K562 (cell line): ENCODE data around the gene S100P. TPM values are rescaled to one million over a fixed set of nuclear protein-coding genes. Genes with fewer than 3 reads are reported as not detected.
A peak's percentile ranks its signal among the peaks of the same experiment; 100 is the strongest.

Source experiments
- ATF6 ChIP-seq: sonication (generic); formaldehyde crosslinking; IDR thresholded peaks from 2 replicates; pipeline ENCODE4 v1.4.0; 2020; ENCODE audit warnings: mild to moderate bottlenecking, missing genetic modification reagents
- BRF1 ChIP-seq: IDR thresholded peaks from 3 replicates; pipeline ENCODE4 v1.6.1; 2011; ENCODE audit warnings: borderline replicate concordance, mild to moderate bottlenecking; ENCODE audit not compliant: insufficient read length; ENCODE audit errors: extremely low read depth
- CHD2 ChIP-seq: IDR thresholded peaks from 2 replicates; pipeline ENCODE4 v1.6.1; 2011; ENCODE audit warnings: low read depth, low read length
- CREB5 ChIP-seq: fragments of 250-450 bp; sonication (Bioruptor Pico); IDR thresholded peaks from 2 replicates; pipeline ENCODE4 v1.5.0; 2020; ENCODE audit warnings: mild to moderate bottlenecking
- E2F6 ChIP-seq, 2 experiments: IDR thresholded peaks; 2 replicates each; pipeline ENCODE4 v1.6.1; 2011; ENCODE audit warnings: borderline replicate concordance in 1 of 2, control low read depth in 1 of 2, low read depth in 1 of 2, low read length in 1 of 2, mild to moderate bottlenecking in 1 of 2, mixed read lengths in 1 of 2, moderate library complexity in 1 of 2; ENCODE audit not compliant: insufficient read depth in 1 of 2, insufficient read length in 1 of 2, poor library complexity in 1 of 2, severe bottlenecking in 1 of 2; ENCODE audit errors: extremely low read depth in 1 of 2
- HCFC1 ChIP-seq: IDR thresholded peaks from 2 replicates; pipeline ENCODE4 v1.6.1; 2012; ENCODE audit warnings: low read depth, low read length, improper control_type of control experiment
- HMGXB4 ChIP-seq: sonication (generic); formaldehyde crosslinking; IDR thresholded peaks from 2 replicates; pipeline ENCODE4 v1.8.1; 2023; ENCODE audit warnings: mild to moderate bottlenecking, missing genetic modification reagents
- HNRNPH1 ChIP-seq: fragments of 200-400 bp; formaldehyde crosslinking; optimal IDR thresholded peaks from 2 replicates; pipeline ENCODE3; 2017; ENCODE audit warnings: low read depth, mild to moderate bottlenecking, low read length, moderate library complexity
- MTA3 ChIP-seq: fragments of 450-650 bp; formaldehyde crosslinking; IDR thresholded peaks from 2 replicates; pipeline ENCODE4 v1.6.1; 2017; ENCODE audit warnings: mild to moderate bottlenecking, borderline replicate concordance
- PTRF ChIP-seq: fragments of 450-650 bp; IDR thresholded peaks from 2 replicates; pipeline ENCODE4 v1.6.1; 2016; ENCODE audit warnings: mild to moderate bottlenecking, missing genetic modification characterization, missing compliant biosample characterization
- SIN3A ChIP-seq, 2 experiments: fragments of 150-350 bp in 1 of 2; IDR thresholded peaks; 2 replicates each; pipeline ENCODE4 v1.6.1; 2011 to 2016; ENCODE audit warnings: borderline replicate concordance in 2 of 2, low read depth in 2 of 2, low read length in 2 of 2, mild to moderate bottlenecking in 2 of 2, moderate library complexity in 2 of 2; ENCODE audit not compliant: control insufficient read depth in 1 of 2
- TFAP4 ChIP-seq: sonication (generic); formaldehyde crosslinking; IDR thresholded peaks from 2 replicates; pipeline ENCODE4 v1.8.0; 2022; ENCODE audit warnings: missing genetic modification reagents, mild to moderate bottlenecking, moderate library complexity, borderline replicate concordance
- THAP7 ChIP-seq: fragments of 250-450 bp; sonication (Bioruptor Pico); IDR thresholded peaks from 2 replicates; pipeline ENCODE4 v1.5.0; 2021
- ZC3H8 ChIP-seq: fragments of 450-650 bp; IDR thresholded peaks from 2 replicates; pipeline ENCODE4 v1.6.1; 2017
- ZNF184 ChIP-seq: sonication (generic); formaldehyde crosslinking; IDR thresholded peaks from 2 replicates; pipeline ENCODE4 v1.5.0; 2020; ENCODE audit warnings: missing genetic modification reagents
- ZNF224 ChIP-seq: sonication (generic); formaldehyde crosslinking; IDR thresholded peaks from 2 replicates; pipeline ENCODE4 v1.8.0; 2022; ENCODE audit warnings: mild to moderate bottlenecking, missing genetic modification reagents
- ZNF695 ChIP-seq: fragments of 450-650 bp; formaldehyde crosslinking; IDR thresholded peaks from 2 replicates; pipeline ENCODE4 v1.4.0; 2020; ENCODE audit warnings: mild to moderate bottlenecking, moderate library complexity
- polyA plus RNA-seq, 8 experiments: library from polyadenylated mRNA; depleted of rRNA in 4 of 8; stranded (reverse) in 5 of 8; unstranded in 3 of 8; fragments of >200 nt; fragmentation: Nextera tagmentation in 2 of 8; fragmentation: Illumina TruSeq in 1 of 8; extraction: Ambion mirVana in 2 of 8; extraction: Trizol in 1 of 8; gene quantifications; 2 replicates each; pipeline versions ENCODE4 v1.2.1 to v1.2.3, GENCODE V29; 2011 to 2014; ENCODE audit warnings: inconsistent platforms in 1 of 8, missing spikeins in 1 of 8
- total RNA-seq, 7 experiments: library from RNA; depleted of rRNA in 6 of 7; stranded (reverse); fragments of >200 nt in 6 of 7; fragmentation: Illumina TruSeq in 2 of 7; extraction: Trizol in 2 of 7; gene quantifications; 2 replicates each; pipeline versions ENCODE4 v1.2.1 to v1.2.3, GENCODE V29; 2011 to 2021; ENCODE audit warnings: low replicate concordance in 1 of 7

The S100P gene
- total and polyA plus RNA-seq, 9 of the 15 experiments (the other 6 are each of a cell fraction or from before 2014, with no cell fraction given): 4.1 to 23.8 (median 7.5) TPM

- TF ChIP-seq ATF6 (CRISPR knock-in tag) (no peak), THAP7 (CRISPR knock-in tag) (peak; percentile 63; the same call in 1 of the 2 replicates), ZNF695 (CRISPR knock-in tag) (no peak), PTRF (no peak), TFAP4 (CRISPR knock-in tag) (peak; percentile 52; the same call in 1 of the 2 replicates), HMGXB4 (CRISPR knock-in tag) (no peak), ZNF184 (CRISPR knock-in tag) (no peak), CREB5 (CRISPR knock-in tag) (no peak), CHD2 (no peak), ZNF224 (CRISPR knock-in tag) (no peak), E2F6 (IDR thresholded peaks at IDR 0.05; ENCODE audit: borderline replicate concordance in 1 of 2, extremely low read depth in 1 of 2, insufficient read depth in 1 of 2, insufficient read length in 1 of 2, low read depth in 1 of 2, low read length in 1 of 2, poor library complexity in 1 of 2, severe bottlenecking in 1 of 2) (peak; percentile 64 to 73), SIN3A (IDR thresholded peaks at IDR 0.05; ENCODE audit: borderline replicate concordance in 2 of 2, control insufficient read depth in 1 of 2, low read depth in 2 of 2, low read length in 2 of 2) (no peak), HNRNPH1 (no peak), BRF1 (no peak), ZC3H8 (no peak), MTA3 (peak; percentile 29; the same call in 1 of the 2 replicates), HCFC1 (no peak)
Measured at GRCh38 chr4:6688879-6689505, 4.7 kb upstream of the S100P start (continued).
